Gastrocnemius medialis (tissue), 4 donors: Measurements from ENCODE around the gene MICALL2. TPM values are rescaled to one million over a fixed set of nuclear protein-coding genes. Genes with fewer than 3 reads are reported as not detected.

Experiments
- ATAC-seq, 2 donors: fragments of 150-250 bp; one replicate each; pipeline ENCODE4 v1.9.1; 2016
- DNase-seq, 2 donors: peaks; one replicate each; pipeline ENCODE4 v3.0.0-alpha.2; 2019
- H3K27ac ChIP-seq, 4 donors: fragments of 200-600 bp; sonication (generic); 1 replicate in 1 of 4; 2 replicates in 3 of 4; pipeline ENCODE4 v1.5.1; 2016 to 2018; ENCODE audit warnings: mild to moderate bottlenecking in 2 of 4, moderate library complexity in 1 of 4
- H3K27me3 ChIP-seq, 3 donors: fragments of 200-600 bp; sonication (generic) in 2 of 3; 1 replicate in 1 of 3; 2 replicates in 2 of 3; pipeline versions ENCODE4 v1.5.1 to v1.6.0; 2016 to 2019; ENCODE audit warnings: mild to moderate bottlenecking in 1 of 3, moderate library complexity in 1 of 3
- H3K36me3 ChIP-seq, 2 donors: fragments of 200-600 bp; sonication (generic) in 1 of 2; one replicate each; pipeline ENCODE4 v1.5.1; 2017 to 2018
- H3K4me1 ChIP-seq, 2 donors: fragments of 200-600 bp; sonication (generic) in 1 of 2; one replicate each; pipeline ENCODE4 v1.5.1; 2016 to 2017; ENCODE audit warnings: mild to moderate bottlenecking in 2 of 2
- H3K4me3 ChIP-seq, 4 donors: fragments of 200-600 bp; sonication (generic) in 3 of 4; 1 replicate in 1 of 4; 2 replicates in 3 of 4; pipeline ENCODE4 v1.5.1; 2016 to 2019; ENCODE audit warnings: mild to moderate bottlenecking in 2 of 4
- H3K9me3 ChIP-seq, 3 donors: fragments of 200-600 bp; sonication (generic) in 2 of 3; 1 replicate in 1 of 3; 2 replicates in 2 of 3; pipeline ENCODE4 v1.5.1; 2016 to 2019
- POLR2A ChIP-seq, 2 donors: fragments of 450-650 bp; IDR thresholded peaks; one replicate each; pipeline ENCODE4 v1.6.1; 2017; ENCODE audit warnings: antibody characterized with exemption in 2 of 2, mild to moderate bottlenecking in 2 of 2, moderate library complexity in 2 of 2
- in situ Hi-C, 4 donors: fragments of 200-750 bp; cut with MboI; loops; one replicate each; pipeline versions ENCODE4 v1.15.0 to v1.8.0; 2017; ENCODE audit warnings: low sequenced_read_pairs in 4 of 4
- intact Hi-C: fragments of 100-400 bp; cut with DNase I; formaldehyde crosslinking; loops from one replicate; pipeline ENCODE4 v1.15.1; 2023; ENCODE audit warnings: low total_unique reads
- total RNA-seq, 4 donors: library from RNA; depleted of rRNA; stranded (reverse); fragments of >200 nt; gene quantifications; one replicate each; pipeline versions ENCODE4 v1.1.0 to v1.2.3, GENCODE V29; 2016
- TF ChIP-seq, protein P1 (sequence below), 5 experiments: fragments of 450-650 bp in 3 of 5; fragments of 200-600 bp in 2 of 5; sonication (generic) in 2 of 5; IDR thresholded peaks in 4 of 5; conservative IDR thresholded peaks in 1 of 5; 1 replicate in 4 of 5; 2 replicates in 1 of 5; pipeline ENCODE4 v1.5.1; 2016 to 2019; ENCODE audit warnings: antibody characterized with exemption in 5 of 5, mild to moderate bottlenecking in 3 of 5, moderate library complexity in 3 of 5

MICALL2 gene
- total RNA-seq, 4 donors from 2014 or later = 1.6 to 4.8 (median 2.4) TPM

DNA sequence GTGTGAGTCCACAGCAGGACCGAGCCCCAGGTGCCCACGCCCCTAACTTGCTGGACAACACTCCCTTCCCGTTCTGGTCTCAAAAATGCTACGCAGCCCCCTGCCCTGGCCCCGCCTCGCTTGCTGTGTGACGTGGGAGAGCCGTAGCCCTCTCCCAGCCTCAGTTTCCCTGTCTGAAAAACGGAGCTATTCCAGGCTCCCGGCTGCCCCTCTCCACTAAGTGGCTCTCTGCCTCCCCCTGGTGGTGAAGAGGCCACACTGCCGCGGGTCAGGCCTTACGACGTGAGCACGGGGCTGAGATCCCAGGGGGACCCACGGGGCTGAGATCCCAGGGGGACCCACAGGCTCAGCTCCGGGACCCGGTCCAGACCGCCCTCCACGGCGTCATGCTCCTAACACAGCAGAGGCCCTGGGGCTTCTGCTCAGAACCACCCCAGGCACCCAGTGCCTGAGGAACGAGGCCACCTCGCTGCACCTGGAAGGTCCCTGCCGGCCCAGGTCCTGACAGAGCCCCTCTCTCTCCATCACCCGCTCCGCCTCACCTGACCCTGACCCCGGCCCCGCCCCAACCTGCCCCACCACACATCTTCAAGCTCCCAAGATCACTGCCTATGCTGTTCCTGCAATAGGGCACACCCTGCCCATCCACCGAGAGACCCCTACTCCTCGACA, 26.7 kb downstream of the MICALL2 start:
- ATAC-seq = peak; percentile 50 to 74
- in situ Hi-C loops = no loop called here

DNA sequence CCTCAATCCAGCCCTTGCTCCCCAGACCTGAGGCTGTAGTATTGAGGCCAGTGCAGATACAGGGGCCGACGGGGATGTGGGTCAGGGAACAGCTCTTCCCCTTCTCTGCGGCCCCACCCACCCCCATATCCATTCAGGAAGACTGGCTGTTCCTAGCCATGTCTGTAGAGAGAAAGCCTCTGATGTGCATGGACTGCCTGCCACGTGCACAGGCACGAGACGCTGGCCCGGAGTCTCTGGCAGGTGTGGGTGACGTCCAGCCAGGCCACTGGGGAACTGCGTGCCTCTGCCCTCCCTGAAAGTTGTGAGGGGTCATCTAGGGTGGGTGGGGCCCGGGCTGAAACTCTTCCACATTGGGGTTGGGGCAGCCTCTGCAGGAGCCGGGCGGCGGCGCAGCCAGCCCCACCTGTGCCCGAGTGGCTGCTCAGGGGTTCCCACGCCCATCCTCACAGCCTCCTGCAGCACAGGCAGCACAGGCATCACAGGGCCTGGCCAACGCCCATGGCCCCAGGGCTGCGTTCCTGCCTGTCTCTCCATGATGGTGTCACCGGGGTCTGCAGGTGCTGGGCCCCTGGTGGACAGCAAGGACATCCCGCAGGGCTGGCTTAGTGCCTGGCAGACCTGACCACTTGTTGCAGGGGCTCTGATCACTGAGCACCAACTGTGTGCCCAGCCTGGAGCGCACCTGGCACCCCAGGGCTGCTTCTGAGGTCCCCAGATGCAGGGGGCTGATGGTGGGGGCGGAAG, 27.5 kb downstream of the MICALL2 start:
- in situ Hi-C loops (no loop called here), intact Hi-C loops (loop anchor here (1.0 kb wide), 1 partner anchor 42 kb away; no protein-coding TSS in a partner anchor)
- ATAC-seq = no peak

More for the DNA sequence above, 26.7 kb downstream of the MICALL2 start:
- peak; percentile 29 to 41 for DNase-seq
- no peaks in the 10 kb centered on the region for H3K4me1 ChIP-seq
- no peaks in the 10 kb centered on the region for H3K9me3 ChIP-seq
- no peak overlapping the region for H3K27ac ChIP-seq
- TF ChIP-seq, protein P1, sequence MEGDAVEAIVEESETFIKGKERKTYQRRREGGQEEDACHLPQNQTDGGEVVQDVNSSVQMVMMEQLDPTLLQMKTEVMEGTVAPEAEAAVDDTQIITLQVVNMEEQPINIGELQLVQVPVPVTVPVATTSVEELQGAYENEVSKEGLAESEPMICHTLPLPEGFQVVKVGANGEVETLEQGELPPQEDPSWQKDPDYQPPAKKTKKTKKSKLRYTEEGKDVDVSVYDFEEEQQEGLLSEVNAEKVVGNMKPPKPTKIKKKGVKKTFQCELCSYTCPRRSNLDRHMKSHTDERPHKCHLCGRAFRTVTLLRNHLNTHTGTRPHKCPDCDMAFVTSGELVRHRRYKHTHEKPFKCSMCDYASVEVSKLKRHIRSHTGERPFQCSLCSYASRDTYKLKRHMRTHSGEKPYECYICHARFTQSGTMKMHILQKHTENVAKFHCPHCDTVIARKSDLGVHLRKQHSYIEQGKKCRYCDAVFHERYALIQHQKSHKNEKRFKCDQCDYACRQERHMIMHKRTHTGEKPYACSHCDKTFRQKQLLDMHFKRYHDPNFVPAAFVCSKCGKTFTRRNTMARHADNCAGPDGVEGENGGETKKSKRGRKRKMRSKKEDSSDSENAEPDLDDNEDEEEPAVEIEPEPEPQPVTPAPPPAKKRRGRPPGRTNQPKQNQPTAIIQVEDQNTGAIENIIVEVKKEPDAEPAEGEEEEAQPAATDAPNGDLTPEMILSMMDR (IDR thresholded peaks at IDR 0.05 in 4 of 5, conservative IDR thresholded peaks at IDR 0.05 in 1 of 5) = peak; percentile 63 to 97 (median 89)
- TF ChIP-seq POLR2A (IDR thresholded peaks at IDR 0.05) = no peak
- no peaks in the 10 kb centered on the region for H3K36me3 ChIP-seq
- no peak overlapping the region for H3K4me3 ChIP-seq
- peaks cover 17 to 34% (median 27%) of the 10 kb centered on the region in 3 donors for H3K27me3 ChIP-seq
- intact Hi-C loops = loop anchor here (1.0 kb wide), 1 partner anchor 42 kb away; no protein-coding TSS in a partner anchor

DNA sequence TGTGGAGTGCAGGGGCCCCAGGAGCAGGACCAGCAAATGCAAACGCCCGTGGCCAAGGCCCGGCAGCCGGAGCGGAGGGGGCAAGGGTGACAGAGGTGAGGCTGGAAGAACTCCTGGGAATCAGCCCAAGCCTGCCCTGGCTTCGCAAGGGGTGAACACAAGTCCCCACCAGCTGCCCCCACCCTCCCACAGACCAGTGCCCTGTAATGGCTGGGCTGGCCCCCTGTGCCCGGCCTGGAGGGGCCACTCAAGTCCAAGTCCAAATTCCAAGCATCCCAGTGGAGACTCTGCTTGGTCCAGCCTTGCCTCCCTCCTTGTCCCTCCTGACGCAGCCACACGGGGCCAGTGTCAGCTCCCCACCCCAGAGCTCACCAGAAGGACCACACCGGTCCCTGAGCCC, 28.0 kb downstream of the MICALL2 start:
- Histone ChIP-seq H3K9me3 (no peaks in the 10 kb centered on the region), H3K36me3 (no peaks in the 10 kb centered on the region), H3K27me3 (peaks cover 17 to 34% (median 27%) of the 10 kb centered on the region in 3 donors), H3K4me3 (no peak overlapping the region), H3K4me1 (no peaks in the 10 kb centered on the region), H3K27ac (no peak overlapping the region)
- TF ChIP-seq, protein P1 (IDR thresholded peaks at IDR 0.05 in 4 of 5, conservative IDR thresholded peaks at IDR 0.05 in 1 of 5) = no peak
- no peak for TF ChIP-seq POLR2A (IDR thresholded peaks at IDR 0.05)
- DNase-seq = no peak
- ATAC-seq = no peak
- intact Hi-C loops (no loop called here), in situ Hi-C loops (no loop called here)

More for the DNA sequence above, 27.5 kb downstream of the MICALL2 start:
- Histone ChIP-seq H3K4me1 (no peaks in the 10 kb centered on the region), H3K9me3 (no peaks in the 10 kb centered on the region), H3K27ac (no peak overlapping the region), H3K4me3 (no peak overlapping the region), H3K36me3 (no peaks in the 10 kb centered on the region), H3K27me3 (peaks cover 17 to 34% (median 27%) of the 10 kb centered on the region in 3 donors)
- no peak for TF ChIP-seq POLR2A (IDR thresholded peaks at IDR 0.05)
- no peak for DNase-seq

DNA sequence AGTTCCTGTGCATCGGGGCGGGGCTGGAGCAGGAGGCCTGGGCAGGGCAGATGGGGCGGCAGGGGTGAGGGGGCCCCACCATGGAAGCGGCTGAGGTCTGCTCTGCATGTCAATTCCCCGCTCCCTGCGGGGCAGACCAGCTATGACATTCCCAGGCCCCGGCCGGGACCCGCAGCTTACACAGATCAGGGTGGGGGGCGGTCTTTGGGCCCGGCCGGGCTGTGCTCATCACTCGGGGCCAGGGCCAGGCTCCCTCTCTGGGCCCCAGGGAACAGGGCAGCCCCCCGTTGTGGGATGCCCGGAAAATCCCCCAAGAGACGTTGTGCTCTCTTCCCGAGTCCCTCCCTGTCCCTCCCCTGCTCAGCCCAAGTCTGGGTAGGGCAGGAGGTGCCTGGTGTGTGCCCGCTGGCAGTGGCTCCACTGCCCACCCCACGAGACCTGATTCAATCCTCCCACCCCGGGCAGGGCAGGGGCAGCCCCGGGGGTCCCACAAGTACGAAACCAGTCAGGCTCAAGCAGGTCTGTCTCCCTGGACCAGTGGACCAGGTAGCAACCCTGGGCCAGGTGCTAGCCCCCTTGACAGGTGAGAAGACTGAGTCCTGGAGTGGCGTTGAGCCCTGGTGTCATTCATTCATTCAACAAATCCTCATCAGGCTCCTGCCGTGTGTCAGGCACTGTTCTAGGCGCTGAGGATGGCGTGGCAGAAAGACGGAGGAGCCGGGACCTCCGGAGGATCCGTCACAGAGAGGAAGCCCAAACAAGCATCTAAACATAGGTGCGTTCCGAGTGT, 29.0 kb downstream of the MICALL2 start:
- intact Hi-C loops = no loop called here
- DNase-seq = no peak

More for the DNA sequence above, 29.0 kb downstream of the MICALL2 start:
- H3K4me1 ChIP-seq = no peaks in the 10 kb centered on the region
- in situ Hi-C loops = no loop called here
- no peak overlapping the region for H3K27ac ChIP-seq
- TF ChIP-seq POLR2A (IDR thresholded peaks at IDR 0.05) = no peak
- TF ChIP-seq, protein P1 (IDR thresholded peaks at IDR 0.05 in 4 of 5, conservative IDR thresholded peaks at IDR 0.05 in 1 of 5) = no peak
- H3K27me3 ChIP-seq = peaks cover 17 to 34% (median 27%) of the 10 kb centered on the region in 3 donors
- no peaks in the 10 kb centered on the region for H3K9me3 ChIP-seq
- H3K4me3 ChIP-seq = no peak overlapping the region
- no peak for ATAC-seq
- H3K36me3 ChIP-seq = no peaks in the 10 kb centered on the region
